ENCODE measurements around the gene FHIT.

DNA sequence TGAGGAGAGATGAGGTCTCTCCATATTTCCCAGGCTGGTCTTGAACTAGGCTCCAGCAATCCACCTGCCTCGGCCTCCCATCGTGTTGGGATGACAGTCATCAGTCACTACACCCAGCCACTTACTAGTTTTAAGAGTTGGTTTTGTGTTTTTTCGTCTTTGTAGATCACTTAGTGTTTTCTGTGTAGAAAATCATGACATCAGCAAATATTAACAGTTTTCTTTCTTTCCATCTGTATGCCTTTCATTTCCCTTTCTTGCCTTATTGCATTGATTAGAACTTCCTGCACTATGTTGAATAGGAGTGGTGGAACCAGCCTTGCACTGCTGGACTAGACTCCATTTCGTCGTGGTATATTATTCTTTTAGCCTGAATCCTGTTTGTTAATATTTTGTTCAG is 415.5 kb downstream of the FHIT start:
- TF ChIP-seq CTCF (IDR thresholded peaks at IDR 0.05) (no peak), POLR2A (IDR thresholded peaks at IDR 0.05) (no peak)

All from Peyer's patch (tissue), 4 donors.